ENCODE data around the gene SPECC1.

The SPECC1 gene

DNA sequence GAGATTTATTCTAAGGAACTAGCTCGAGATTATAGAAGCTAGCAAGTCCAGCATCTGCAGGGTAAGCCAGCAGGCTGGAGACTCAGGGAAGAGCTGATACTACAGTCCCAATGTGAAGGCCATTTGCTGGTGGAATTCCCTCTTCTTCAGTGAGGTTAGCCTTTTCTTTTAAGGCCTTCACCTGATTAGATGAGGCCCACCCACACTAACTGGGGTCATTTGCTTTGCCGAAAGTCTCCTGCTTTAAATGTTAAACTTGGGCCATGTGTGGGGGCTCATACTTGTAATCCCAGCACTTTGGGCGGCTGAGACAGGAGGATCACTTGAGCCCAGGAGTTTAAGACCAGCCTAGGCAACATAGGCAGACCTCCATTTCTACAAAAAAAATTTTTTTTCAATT is 289.9 kb downstream of the SPECC1 start:
- TF ChIP-seq, protein P1, sequence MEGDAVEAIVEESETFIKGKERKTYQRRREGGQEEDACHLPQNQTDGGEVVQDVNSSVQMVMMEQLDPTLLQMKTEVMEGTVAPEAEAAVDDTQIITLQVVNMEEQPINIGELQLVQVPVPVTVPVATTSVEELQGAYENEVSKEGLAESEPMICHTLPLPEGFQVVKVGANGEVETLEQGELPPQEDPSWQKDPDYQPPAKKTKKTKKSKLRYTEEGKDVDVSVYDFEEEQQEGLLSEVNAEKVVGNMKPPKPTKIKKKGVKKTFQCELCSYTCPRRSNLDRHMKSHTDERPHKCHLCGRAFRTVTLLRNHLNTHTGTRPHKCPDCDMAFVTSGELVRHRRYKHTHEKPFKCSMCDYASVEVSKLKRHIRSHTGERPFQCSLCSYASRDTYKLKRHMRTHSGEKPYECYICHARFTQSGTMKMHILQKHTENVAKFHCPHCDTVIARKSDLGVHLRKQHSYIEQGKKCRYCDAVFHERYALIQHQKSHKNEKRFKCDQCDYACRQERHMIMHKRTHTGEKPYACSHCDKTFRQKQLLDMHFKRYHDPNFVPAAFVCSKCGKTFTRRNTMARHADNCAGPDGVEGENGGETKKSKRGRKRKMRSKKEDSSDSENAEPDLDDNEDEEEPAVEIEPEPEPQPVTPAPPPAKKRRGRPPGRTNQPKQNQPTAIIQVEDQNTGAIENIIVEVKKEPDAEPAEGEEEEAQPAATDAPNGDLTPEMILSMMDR (IDR thresholded peaks at IDR 0.05): no peak
- H3K4me3 ChIP-seq: no peak overlapping the region
- intact Hi-C loops (cut with DNase I; ENCODE audit: low total_unique reads): no loop called here
- no peak overlapping the region for H3K27ac ChIP-seq
- H3K36me3 ChIP-seq: peaks cover 0 to 5% (median 0%) of the 10 kb centered on the region in 3 donors
- peaks cover 0 to 34% (median 5%) of the 10 kb centered on the region in 4 donors for H3K4me1 ChIP-seq
- no peaks in the 10 kb centered on the region for H3K27me3 ChIP-seq
- H3K9me3 ChIP-seq: no peaks in the 10 kb centered on the region
- DNase-seq: no peak

DNA sequence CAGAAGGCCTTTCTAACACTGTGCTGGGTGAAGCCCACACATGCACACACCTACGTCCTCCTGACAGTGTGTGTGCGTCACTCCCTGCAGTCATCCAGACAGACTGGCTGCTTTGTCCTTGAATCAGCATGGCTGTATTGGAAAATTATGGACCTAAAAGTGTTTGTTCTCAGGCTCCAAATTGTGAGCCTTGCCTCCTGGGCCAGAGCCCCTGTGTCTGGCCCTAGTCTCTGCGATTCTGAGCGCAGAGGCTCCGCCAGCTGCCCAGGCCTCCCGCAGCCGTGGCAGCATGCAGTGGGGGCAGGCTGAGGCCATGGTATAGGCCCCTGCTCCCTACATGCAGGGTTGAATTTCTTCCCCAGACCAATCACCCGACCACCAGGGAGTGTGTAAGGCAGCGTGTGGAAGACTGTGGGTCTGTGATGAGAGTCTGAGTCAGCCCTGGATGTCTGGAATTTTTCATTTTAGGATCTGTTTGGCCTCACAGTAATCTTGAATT is 291.3 kb downstream of the SPECC1 start:
- DNase-seq: no peak
- Histone ChIP-seq H3K27ac (peak overlapping the region; percentile 60 to 65), H3K4me3 (no peak overlapping the region), H3K36me3 (peaks cover 0 to 11% (median under 1%) of the 10 kb centered on the region in 3 donors), H3K4me1 (peaks cover 0 to 34% (median 5%) of the 10 kb centered on the region in 4 donors), H3K27me3 (no peaks in the 10 kb centered on the region), H3K9me3 (no peaks in the 10 kb centered on the region)
- TF ChIP-seq, protein P1 (IDR thresholded peaks at IDR 0.05): no peak
- intact Hi-C loops (cut with DNase I; ENCODE audit: low total_unique reads): no loop called here

DNA sequence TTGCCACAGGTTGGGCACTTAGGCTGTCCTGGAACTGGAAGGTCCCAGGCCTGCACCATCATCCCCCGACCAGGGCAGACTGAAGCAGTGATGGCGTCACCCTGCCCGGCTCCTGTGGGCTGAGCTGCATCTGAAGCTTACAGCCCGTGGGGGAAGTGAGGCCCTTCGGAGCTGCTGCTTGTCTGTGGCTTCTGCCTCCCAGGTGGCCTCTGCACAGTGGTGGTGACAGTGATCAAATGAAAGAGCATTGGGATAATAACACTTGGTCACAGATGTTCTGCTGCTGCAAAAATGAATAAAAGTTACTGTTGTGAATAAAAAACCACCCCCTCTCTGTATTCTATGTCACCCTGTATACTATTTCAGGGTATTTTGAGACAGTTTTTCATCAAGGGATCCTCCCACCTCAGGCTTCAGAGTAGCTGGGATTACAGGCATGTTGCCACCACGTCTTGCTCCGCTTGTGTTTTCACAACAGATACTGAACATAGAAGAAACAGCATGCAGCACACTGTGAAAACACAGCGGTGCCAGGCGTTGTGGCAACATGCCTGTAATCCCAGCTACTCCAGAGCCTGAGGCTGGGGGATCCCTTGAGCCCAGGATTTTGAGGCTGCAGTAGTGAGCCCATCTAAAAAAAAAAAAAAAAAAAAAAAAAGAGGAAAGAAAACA is 293.2 kb downstream of the SPECC1 start:
- peaks cover 12 to 30% (median 20%) of the 10 kb centered on the region in 3 donors for H3K36me3 ChIP-seq
- TF ChIP-seq, protein P1 (IDR thresholded peaks at IDR 0.05): no peak
- intact Hi-C loops (cut with DNase I; ENCODE audit: low total_unique reads): no loop called here
- no peak for DNase-seq
- H3K9me3 ChIP-seq: peaks cover 4 to 13% (median 5%) of the 10 kb centered on the region in 3 donors
- H3K27me3 ChIP-seq: no peaks in the 10 kb centered on the region
- peak overlapping the region; percentile 7 to 36 for H3K27ac ChIP-seq
- H3K4me3 ChIP-seq: no peak overlapping the region
- peaks cover 0 to 34% (median 5%) of the 10 kb centered on the region in 4 donors for H3K4me1 ChIP-seq

DNA sequence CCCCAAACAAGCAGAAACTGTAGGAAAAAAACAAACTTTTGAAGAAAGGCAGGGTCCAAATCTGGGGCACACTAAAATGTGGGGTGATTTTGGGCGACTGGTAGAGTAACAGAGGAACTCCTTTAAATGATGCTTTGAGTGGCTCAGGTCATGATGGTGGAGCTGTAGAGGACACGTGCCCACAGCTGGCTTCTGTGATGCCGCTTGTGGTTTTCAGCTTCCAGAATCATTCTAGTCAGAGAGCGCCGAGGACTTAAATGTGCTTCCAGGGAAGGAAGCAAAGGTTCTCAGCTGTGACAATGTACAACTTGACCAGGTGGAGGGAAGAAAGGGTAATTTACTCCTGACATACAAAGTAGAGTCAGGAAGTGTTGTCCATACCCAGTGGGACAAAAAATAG is 295.8 kb downstream of the SPECC1 start:
- intact Hi-C loops (cut with DNase I; ENCODE audit: low total_unique reads): no loop called here
- peaks cover 15 to 29% (median 21%) of the 10 kb centered on the region in 3 donors for H3K36me3 ChIP-seq
- H3K27me3 ChIP-seq: no peaks in the 10 kb centered on the region
- H3K4me1 ChIP-seq: peaks cover 0 to 33% (median 5%) of the 10 kb centered on the region in 4 donors
- TF ChIP-seq, protein P1 (IDR thresholded peaks at IDR 0.05): no peak
- DNase-seq: no peak
- no peak overlapping the region for H3K27ac ChIP-seq
- no peak overlapping the region for H3K4me3 ChIP-seq
- H3K9me3 ChIP-seq: peaks cover 4 to 16% (median 5%) of the 10 kb centered on the region in 3 donors

- TF ChIP-seq, protein P1 (IDR thresholded peaks at IDR 0.05): no peak
- Histone ChIP-seq H3K27ac (no peak overlapping the region), H3K36me3 (peaks cover 15 to 28% (median 21%) of the 10 kb centered on the region in 3 donors), H3K27me3 (no peaks in the 10 kb centered on the region), H3K9me3 (peaks cover 4 to 16% (median 5%) of the 10 kb centered on the region in 3 donors), H3K4me1 (peaks cover 0 to 14% (median 5%) of the 10 kb centered on the region in 4 donors), H3K4me3 (no peak overlapping the region)
- intact Hi-C loops (cut with DNase I; ENCODE audit: low total_unique reads): no loop called here
- DNase-seq: no peak
Measured at GRCh38 chr17:20306924-20307323, 297.8 kb downstream of the SPECC1 start.
